ELR (cell line): ENCODE data around the gene ZNF490.

Experiments
- DNase-seq: peaks from one replicate; pipeline ENCODE4 v3.0.0-alpha.2; 2015; ENCODE audit warnings: low read depth

ZNF490 gene

GRCh38 chr19:12543855-12544254 lies 66.8 kb downstream of the ZNF490 start:
- no peak for DNase-seq
